Esophagus muscularis mucosa (tissue), 4 donors: ENCODE measurements around the gene MAS1L. TPM values are rescaled to one million over a fixed set of nuclear protein-coding genes. Genes with fewer than 3 reads are reported as not detected.

Experiments
- DNase-seq: peaks from one replicate; pipeline ENCODE4 v3.0.0-alpha.2; 2017; ENCODE audit errors: extremely low spot score
- H3K27ac ChIP-seq, 4 donors: fragments of 200-600 bp; sonication (generic); replicated peaks in 1 of 4; 1 replicate in 3 of 4; 2 replicates in 1 of 4; pipeline ENCODE4 v1.5.1; 2016 to 2019; ENCODE audit warnings: mild to moderate bottlenecking in 1 of 4
- H3K27me3 ChIP-seq, 4 donors: fragments of 200-600 bp; sonication (generic); one replicate each; pipeline versions ENCODE4 v1.5.1 to v1.6.0; 2016 to 2019
- H3K36me3 ChIP-seq, 4 donors: fragments of 200-600 bp; sonication (generic); one replicate each; pipeline ENCODE4 v1.5.1; 2016 to 2019
- H3K4me1 ChIP-seq, 4 donors: fragments of 200-600 bp; sonication (generic); one replicate each; pipeline ENCODE4 v1.5.1; 2016 to 2019
- H3K4me3 ChIP-seq, 4 donors: fragments of 200-600 bp; sonication (generic); 1 replicate in 2 of 4; 2 replicates in 2 of 4; pipeline ENCODE4 v1.5.1; 2016 to 2019; ENCODE audit warnings: mild to moderate bottlenecking in 4 of 4, moderate library complexity in 1 of 4
- H3K9me3 ChIP-seq, 4 donors: fragments of 200-600 bp; sonication (generic); 1 replicate in 3 of 4; 2 replicates in 1 of 4; pipeline ENCODE4 v1.5.1; 2016 to 2019
- EP300 ChIP-seq: sonication (generic); formaldehyde crosslinking; IDR thresholded peaks from one replicate; pipeline ENCODE4 v1.6.1; 2017; ENCODE audit warnings: antibody characterized with exemption
- POLR2A ChIP-seq: fragments of 450-650 bp; IDR thresholded peaks from one replicate; pipeline ENCODE4 v1.6.1; 2017; ENCODE audit warnings: antibody characterized with exemption, moderate library complexity, mild to moderate bottlenecking, low read depth
- POLR2AphosphoS5 ChIP-seq, 2 donors: sonication (generic); formaldehyde crosslinking; IDR thresholded peaks; one replicate each; pipeline ENCODE4 v1.6.1; 2017; ENCODE audit warnings: antibody characterized with exemption in 2 of 2
- WGBS: methylation state at CpG from one replicate; pipeline ENCODE4 v1.1.5; 2018; 5-methylcytosine and 5-hydroxymethylcytosine counted together
- intact Hi-C: fragments of 100-400 bp; cut with DNase I; formaldehyde crosslinking; loops from one replicate; pipeline ENCODE4 v1.15.1; 2023
- total RNA-seq, 4 donors: library from RNA; depleted of rRNA; stranded (reverse); fragments of >200 nt; gene quantifications; one replicate each; pipeline versions ENCODE4 v1.1.0 to v1.2.1, GENCODE V29; 2016
- TF ChIP-seq, protein P1 (sequence below), 3 experiments: fragments of 200-600 bp in 2 of 3; fragments of 450-650 bp in 1 of 3; sonication (generic) in 2 of 3; IDR thresholded peaks; one replicate each; pipeline ENCODE4 v1.5.1; 2017 to 2019; ENCODE audit warnings: antibody characterized with exemption in 3 of 3, mild to moderate bottlenecking in 2 of 3, moderate library complexity in 1 of 3

MAS1L gene
- total RNA-seq, 4 donors from 2014 or later = 0.33 TPM; not detected in 3

DNA sequence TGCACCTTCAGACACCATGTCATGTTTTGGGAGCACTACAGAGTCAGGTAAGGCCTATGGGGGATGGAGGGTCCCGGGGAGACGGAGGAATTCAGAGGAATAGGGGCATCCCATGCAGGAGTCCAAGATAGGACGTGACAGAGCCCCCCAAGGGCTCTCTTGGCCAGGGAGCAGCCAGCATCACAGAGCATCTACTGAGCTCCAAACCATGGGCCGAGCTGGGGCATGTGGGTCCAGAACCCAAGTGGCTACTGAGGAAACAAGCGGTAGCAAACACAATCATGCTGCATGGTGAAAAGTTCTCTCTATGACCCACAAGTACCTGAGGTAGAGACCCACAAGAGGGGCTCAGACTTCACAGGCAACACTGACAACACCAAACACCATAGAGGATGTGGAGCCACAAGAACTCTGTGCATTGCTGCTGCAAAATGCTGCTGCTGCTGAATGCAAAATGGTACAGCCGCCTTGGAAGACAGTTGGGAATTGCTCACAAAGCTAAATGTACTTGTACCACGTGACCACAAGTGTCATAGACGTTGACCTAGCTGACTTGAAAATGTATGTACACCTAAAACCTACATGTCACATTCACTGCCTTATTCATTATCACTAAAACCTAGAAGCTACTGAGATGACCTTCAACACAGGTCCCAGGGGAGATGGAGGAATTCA lies 33.4 kb upstream of the MAS1L start:
- H3K4me1 ChIP-seq = no peaks in the 10 kb centered on the region
- intact Hi-C loops = no loop called here
- no peaks in the 10 kb centered on the region for H3K27me3 ChIP-seq
- TF ChIP-seq POLR2A (no peak), EP300 (no peak), POLR2AphosphoS5 (IDR thresholded peaks at IDR 0.05) (no peak)
- TF ChIP-seq, protein P1, sequence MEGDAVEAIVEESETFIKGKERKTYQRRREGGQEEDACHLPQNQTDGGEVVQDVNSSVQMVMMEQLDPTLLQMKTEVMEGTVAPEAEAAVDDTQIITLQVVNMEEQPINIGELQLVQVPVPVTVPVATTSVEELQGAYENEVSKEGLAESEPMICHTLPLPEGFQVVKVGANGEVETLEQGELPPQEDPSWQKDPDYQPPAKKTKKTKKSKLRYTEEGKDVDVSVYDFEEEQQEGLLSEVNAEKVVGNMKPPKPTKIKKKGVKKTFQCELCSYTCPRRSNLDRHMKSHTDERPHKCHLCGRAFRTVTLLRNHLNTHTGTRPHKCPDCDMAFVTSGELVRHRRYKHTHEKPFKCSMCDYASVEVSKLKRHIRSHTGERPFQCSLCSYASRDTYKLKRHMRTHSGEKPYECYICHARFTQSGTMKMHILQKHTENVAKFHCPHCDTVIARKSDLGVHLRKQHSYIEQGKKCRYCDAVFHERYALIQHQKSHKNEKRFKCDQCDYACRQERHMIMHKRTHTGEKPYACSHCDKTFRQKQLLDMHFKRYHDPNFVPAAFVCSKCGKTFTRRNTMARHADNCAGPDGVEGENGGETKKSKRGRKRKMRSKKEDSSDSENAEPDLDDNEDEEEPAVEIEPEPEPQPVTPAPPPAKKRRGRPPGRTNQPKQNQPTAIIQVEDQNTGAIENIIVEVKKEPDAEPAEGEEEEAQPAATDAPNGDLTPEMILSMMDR (IDR thresholded peaks at IDR 0.05) = no peak
- no peak overlapping the region for H3K27ac ChIP-seq
- WGBS = 71% methylated on average over 8 of the region's 8 CpGs
- H3K9me3 ChIP-seq = no peaks in the 10 kb centered on the region
- no peaks in the 10 kb centered on the region for H3K36me3 ChIP-seq
- peak; percentile 77 for DNase-seq
- no peak overlapping the region for H3K4me3 ChIP-seq

DNA sequence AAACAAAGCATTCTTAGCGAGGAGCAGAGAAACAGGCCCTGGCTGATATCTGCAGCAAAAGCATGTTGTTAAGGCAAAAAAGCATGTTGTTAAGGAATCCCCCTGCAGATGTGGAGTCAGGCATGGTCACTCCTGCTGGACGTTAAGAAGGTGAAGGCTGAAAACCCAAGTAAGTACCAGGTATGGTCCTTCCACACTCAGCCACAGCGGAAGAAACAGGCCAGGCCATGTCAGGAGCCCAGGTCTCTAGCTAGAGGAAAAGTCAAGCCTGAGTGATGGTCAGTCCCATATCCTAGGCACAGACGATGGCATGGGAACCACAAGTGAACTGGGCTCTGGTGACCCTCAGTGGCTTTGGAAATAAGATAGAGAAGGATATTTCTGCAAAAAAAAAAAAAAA lies 32.5 kb upstream of the MAS1L start:
- intact Hi-C loops = no loop called here
- no peak overlapping the region for H3K27ac ChIP-seq
- no peak overlapping the region for H3K4me3 ChIP-seq
- H3K9me3 ChIP-seq = no peaks in the 10 kb centered on the region
- 72% methylated on average over 4 of the region's 4 CpGs for WGBS
- TF ChIP-seq POLR2AphosphoS5 (IDR thresholded peaks at IDR 0.05) (no peak), POLR2A (no peak), EP300 (no peak)
- TF ChIP-seq, protein P1 (IDR thresholded peaks at IDR 0.05) = no peak
- DNase-seq = peak; percentile 72
- H3K36me3 ChIP-seq = no peaks in the 10 kb centered on the region
- H3K4me1 ChIP-seq = no peaks in the 10 kb centered on the region
- no peaks in the 10 kb centered on the region for H3K27me3 ChIP-seq

DNA sequence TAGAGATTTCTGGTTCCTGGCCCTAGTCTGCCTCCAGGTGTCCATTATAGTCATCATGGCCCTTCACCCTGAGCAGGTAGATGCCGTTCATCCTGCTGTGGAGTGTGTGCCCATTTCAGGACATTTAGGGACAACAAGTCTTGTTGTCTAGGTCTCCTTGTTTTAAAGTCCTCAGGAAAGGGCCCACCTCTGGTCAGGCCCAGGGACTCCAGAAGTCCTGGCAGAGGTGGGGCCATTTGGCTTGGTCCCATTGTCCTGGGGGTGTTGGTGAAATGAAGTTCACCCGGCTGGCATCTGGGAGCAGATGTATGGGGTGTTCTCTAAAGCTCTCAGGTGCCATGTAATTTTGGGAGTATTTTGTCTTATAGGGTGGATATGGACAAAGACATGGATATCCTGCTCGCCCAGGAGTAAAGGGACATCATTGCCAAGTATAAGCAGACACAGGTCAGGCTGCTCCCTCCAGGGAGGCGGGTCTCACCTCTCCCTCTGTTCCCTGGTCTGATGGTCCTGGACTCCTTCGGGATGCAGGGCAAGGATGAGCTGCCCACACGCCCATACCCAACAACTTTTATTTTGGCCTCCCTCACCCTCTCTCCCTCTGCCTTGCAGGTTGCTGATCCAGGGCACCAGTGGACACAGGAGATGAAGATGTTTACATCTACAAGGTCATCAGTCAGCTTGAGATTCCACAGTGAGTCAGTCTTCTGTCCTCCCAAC lies 31.7 kb upstream of the MAS1L start:
- intact Hi-C loops = no loop called here
- no peak overlapping the region for H3K4me3 ChIP-seq

DNA sequence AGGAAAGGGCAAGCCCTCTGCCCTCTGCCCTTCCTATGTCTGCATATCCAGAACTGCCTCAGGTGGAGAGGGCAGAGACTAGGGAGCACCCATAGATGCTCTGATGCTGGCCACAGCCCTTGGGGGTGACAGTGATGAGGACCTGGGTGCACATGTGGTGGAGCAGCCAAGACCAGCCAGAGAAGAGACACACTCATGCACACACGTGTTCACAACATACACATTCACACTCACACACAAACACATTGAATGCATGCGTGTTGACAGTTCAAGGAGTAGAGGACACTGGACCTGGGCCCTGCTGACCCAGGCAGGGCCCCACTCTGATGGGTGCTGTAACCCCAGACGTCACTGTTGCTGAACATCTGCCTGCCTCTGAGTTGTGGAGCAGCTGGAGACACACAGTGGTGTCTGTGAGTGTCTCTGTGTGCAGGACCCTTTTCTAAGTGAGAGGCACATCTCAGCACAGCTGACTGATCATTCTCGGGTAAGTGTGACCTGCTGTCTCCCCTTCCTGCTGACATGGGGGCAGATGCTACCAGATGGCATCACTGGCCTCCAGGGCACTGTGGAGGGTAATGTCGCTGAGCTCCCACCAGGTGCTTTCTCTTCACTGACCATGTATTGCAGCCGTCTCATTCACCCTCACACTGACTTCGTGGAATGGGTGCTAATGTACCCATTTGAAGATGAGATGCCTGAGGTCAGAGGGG lies 30.1 kb upstream of the MAS1L start:
- 67% methylated on average over 6 of the region's 7 CpGs for WGBS
- TF ChIP-seq EP300 (no peak), POLR2A (no peak), POLR2AphosphoS5 (IDR thresholded peaks at IDR 0.05) (no peak)
- TF ChIP-seq, protein P1 (IDR thresholded peaks at IDR 0.05) = no peak
- DNase-seq = no peak
- no peaks in the 10 kb centered on the region for H3K9me3 ChIP-seq
- H3K36me3 ChIP-seq = no peaks in the 10 kb centered on the region
- no peak overlapping the region for H3K27ac ChIP-seq
- intact Hi-C loops = no loop called here
- H3K27me3 ChIP-seq = no peaks in the 10 kb centered on the region
- H3K4me1 ChIP-seq = no peaks in the 10 kb centered on the region
- H3K4me3 ChIP-seq = no peak overlapping the region

More for the DNA sequence above, 31.7 kb upstream of the MAS1L start:
- Histone ChIP-seq H3K4me1 (no peaks in the 10 kb centered on the region), H3K27ac (no peak overlapping the region), H3K36me3 (no peaks in the 10 kb centered on the region), H3K27me3 (no peaks in the 10 kb centered on the region), H3K9me3 (no peaks in the 10 kb centered on the region)
- WGBS = 82% methylated on average over 3 of the region's 6 CpGs
- TF ChIP-seq POLR2A (no peak), EP300 (no peak), POLR2AphosphoS5 (IDR thresholded peaks at IDR 0.05) (no peak)
- TF ChIP-seq, protein P1 (IDR thresholded peaks at IDR 0.05) = no peak
- no peak for DNase-seq
